ENCODE data around the gene FYTTD1. TPM values are rescaled to one million over a fixed set of nuclear protein-coding genes. Genes with fewer than 3 reads are reported as not detected.

The FYTTD1 gene
- total RNA-seq, 2 experiments from 2014 or later: 35.7 to 38.8 TPM

DNA sequence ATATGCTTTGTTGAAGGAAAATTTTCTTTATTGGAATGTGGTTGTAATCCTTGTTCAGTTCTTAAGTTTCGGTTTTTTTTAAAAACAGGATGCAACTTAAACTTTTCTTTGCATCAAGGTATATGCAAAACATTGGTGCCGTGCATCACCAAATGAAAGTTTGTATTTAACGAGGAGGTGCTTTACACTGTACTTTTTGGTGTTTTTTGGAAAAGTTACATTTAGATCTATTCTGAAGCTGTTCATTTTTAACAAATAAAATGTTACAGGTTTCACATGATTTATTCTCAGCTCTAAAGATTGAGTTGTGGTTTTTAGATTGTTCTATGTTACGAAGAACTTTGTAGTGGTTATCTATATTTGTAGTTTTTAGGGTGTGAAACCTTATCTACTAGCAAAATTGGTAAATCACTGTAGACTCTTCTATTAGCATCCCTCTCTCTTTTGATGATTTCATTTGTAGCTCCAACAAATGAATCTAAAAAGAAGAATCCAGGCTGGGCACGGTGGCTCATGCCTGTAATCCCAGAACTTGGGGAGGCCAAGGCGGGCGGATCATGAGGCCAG lies 34.4 kb downstream of the FYTTD1 start:
- H3K27ac Mint-ChIP-seq: peak overlapping the region; percentile 66
- H3K4me1 Mint-ChIP-seq: peaks cover 7% of the 10 kb centered on the region
- peaks cover 20% of the 10 kb centered on the region for H3K36me3 Mint-ChIP-seq (ENCODE audit: low read depth)
- ChIA-PET POLR2A (no interaction called here), CTCF (interaction anchor here (1.3 to 1.5 kb wide), 2 partner anchors 12 to 20 kb away, joined by 3 read pairs; no protein-coding TSS in a partner anchor)
- no peak for DNase-seq
- H3K9me3 Mint-ChIP-seq: no peaks in the 10 kb centered on the region
- no peak overlapping the region for H3K4me3 Mint-ChIP-seq
- no peaks in the 10 kb centered on the region for H3K27me3 Mint-ChIP-seq

DNA sequence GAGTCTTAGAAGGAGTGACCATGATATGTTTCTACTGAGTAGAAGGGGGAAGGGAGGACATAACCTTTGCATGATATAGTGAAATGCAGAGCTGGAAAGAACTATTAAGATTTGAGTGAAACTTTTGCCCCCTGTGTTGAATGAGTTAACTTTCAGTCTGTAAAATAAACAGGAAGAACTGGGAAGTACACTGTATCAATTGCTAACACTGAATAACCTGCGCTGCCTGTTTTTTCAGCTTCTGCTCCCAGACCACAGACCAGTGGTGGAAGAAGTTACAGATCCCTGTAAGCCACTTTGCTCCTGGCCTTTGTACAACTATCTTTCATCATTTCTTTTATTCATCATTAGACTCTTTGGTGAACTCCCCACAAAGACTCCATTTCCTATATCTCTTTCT lies 37.7 kb downstream of the FYTTD1 start:
- ChIA-PET CTCF (interaction anchor here (2.5 kb wide), 1 partner anchor 13 kb away, joined by 7 read pairs; no protein-coding TSS in a partner anchor), POLR2A (no interaction called here)
- Mint-ChIP-seq H3K4me1 (peaks cover 16% of the 10 kb centered on the region), H3K36me3 (ENCODE audit: low read depth) (peaks cover 10% of the 10 kb centered on the region), H3K27me3 (no peaks in the 10 kb centered on the region), H3K9me3 (no peaks in the 10 kb centered on the region), H3K27ac (no peak overlapping the region), H3K4me3 (no peak overlapping the region)
- no peak for DNase-seq

DNA sequence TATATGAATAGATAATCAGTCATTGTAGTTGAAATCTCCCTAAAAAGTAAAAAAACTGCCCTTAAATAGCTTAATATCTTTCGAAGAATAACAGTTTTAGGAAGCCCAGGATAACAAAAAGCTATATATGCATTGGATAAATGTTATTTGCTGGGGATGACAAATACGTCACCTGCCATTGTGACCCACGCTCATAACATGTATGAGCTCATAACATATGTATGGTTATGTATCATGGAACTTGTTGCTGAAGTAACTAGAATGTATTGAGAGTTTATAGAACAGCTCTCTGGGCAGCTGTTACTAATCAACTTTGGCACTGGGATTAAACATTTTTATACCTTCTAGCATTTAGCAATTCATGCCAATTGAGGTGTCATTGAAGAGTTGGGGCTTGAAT lies 39.6 kb downstream of the FYTTD1 start:
- no peak overlapping the region for H3K27ac Mint-ChIP-seq
- ChIA-PET CTCF (interaction anchor here (0.9 to 1.1 kb wide), 3 partner anchors 10 to 52 kb away, joined by 3 to 6 read pairs (median 4); no protein-coding TSS in a partner anchor), POLR2A (no interaction called here)
- no peak for DNase-seq
- no peaks in the 10 kb centered on the region for H3K27me3 Mint-ChIP-seq
- H3K4me3 Mint-ChIP-seq: no peak overlapping the region
- no peaks in the 10 kb centered on the region for H3K9me3 Mint-ChIP-seq
- peaks cover 31% of the 10 kb centered on the region for H3K4me1 Mint-ChIP-seq
- peaks cover 4% of the 10 kb centered on the region for H3K36me3 Mint-ChIP-seq (ENCODE audit: low read depth)

DNA sequence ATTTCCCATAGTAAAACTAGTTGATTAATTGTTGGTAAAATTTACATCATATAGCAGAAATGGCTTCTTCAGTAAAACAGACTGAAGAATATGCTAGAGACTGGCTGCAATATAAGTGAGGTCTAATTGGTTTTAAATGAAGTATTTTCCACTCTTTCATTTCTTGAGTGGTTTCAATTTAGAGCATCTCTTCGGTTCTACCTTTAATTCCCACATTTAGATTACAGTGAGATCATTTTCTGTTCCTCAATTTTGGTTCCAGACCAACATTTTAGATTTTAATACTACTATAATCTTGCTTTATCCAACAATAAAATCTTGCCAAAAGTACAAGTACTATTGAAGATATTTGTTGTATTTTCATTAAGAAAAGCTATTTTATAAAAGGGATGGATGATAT lies 40.4 kb downstream of the FYTTD1 start:
- no peaks in the 10 kb centered on the region for H3K27me3 Mint-ChIP-seq
- CTCF ChIA-PET: interaction anchor here (0.5 kb wide), 1 partner anchor 20 kb away, joined by 3 read pairs; no protein-coding TSS in a partner anchor
- peaks cover 31% of the 10 kb centered on the region for H3K4me1 Mint-ChIP-seq
- POLR2A ChIA-PET: no interaction called here
- H3K36me3 Mint-ChIP-seq (ENCODE audit: low read depth): peaks cover 2% of the 10 kb centered on the region
- DNase-seq: no peak
- peak overlapping the region; percentile 91 for H3K4me3 Mint-ChIP-seq
- H3K27ac Mint-ChIP-seq: peak overlapping the region; percentile 99
- no peaks in the 10 kb centered on the region for H3K9me3 Mint-ChIP-seq

DNA sequence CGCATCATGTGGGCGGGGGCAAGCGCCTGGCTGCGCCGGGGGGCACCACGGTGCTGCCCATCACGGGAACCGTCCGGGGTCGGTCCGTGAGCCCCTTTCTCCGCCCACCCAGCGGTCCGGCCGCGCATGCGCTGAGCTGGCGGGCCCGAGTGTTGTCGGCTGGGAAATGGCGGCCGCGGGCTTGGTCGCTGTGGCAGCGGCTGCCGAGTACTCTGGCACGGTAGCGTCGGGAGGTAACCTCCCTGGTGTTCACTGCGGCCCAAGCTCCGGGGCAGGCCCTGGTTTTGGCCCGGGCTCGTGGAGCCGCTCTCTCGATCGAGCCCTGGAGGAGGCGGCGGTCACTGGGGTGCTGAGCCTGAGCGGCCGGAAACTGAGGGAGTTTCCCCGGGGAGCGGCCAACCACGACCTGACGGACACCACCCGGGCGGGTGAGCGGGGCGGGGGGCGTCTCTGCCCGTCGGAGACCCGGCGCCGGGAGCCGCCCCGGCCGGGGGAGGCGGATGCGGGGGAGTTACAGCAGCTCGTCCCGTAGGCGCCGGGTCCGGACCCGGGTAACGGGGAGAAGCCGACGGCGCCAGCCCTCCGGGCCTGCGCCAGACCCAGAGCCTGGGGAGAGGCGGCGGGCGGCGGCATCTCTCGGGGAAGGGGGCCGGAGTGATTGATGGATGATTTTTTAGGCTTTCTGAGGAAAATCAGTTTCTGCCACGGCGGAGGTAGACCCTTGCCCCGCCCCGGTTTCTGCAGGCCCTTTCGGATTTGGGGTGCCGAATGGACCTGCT lies 41.6 kb downstream of the FYTTD1 start, which contains the start of gene LRCH3:
LRCH3 (plus strand) TSS at position 142 of the 779 bp plus-strand sequence; CDS start at position 167, 25 bp downstream.
- Mint-ChIP-seq H3K27ac (peak within 1 kb of the TSS; percentile 99), H3K36me3 (ENCODE audit: low read depth) (peaks cover 7% of the 10 kb centered on the region), H3K9me3 (no peaks in the 10 kb centered on the region), H3K4me3 (peak within 1 kb of the TSS; percentile 91), H3K27me3 (no peaks in the 10 kb centered on the region), H3K4me1 (peaks cover 39% of the 10 kb centered on the region)
- DNase-seq: peak; percentile 84
- ChIA-PET POLR2A (no interaction called here), CTCF (interaction anchor here (0.9 kb wide), 1 partner anchor 18 kb away, joined by 3 read pairs; no protein-coding TSS in a partner anchor)

DNA sequence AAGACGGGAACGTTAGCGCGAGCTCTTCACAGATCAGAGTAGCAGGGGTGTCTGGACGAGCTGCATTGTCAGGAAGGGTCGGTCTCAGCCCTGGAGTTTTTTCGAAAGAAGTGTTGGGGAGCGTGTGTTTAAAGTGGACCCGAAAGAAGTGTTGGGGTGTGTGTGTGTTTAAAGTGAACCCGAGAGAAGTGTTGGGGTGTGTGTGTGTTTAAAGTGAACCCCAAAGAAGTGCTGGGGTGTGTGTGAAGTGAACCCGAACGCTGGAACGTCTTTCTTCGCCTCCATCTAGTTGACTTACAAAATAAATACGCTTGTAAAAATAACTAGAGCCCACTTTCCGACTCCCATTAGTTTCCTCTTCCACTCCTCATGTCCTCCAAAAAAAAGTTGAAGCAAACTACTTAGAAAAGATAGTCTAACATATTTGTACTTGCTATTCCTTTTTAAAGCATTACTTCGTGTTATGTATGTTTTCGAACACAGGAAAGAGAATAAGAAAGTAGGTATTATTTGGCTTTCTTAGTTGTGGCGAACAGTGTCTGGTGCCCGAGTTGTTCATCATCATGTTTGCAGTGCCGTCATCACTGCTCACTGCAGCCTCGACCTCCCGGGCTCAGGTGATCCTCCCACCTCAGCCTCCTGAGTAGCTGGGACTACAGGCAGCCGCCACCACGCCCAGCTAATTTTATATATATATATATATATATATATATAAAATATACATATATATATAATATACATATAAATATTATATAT lies 42.4 kb downstream of the FYTTD1 start:
- Mint-ChIP-seq H3K27ac (peak overlapping the region; percentile 95), H3K9me3 (no peaks in the 10 kb centered on the region), H3K4me1 (peaks cover 45% of the 10 kb centered on the region), H3K27me3 (no peaks in the 10 kb centered on the region), H3K4me3 (peak overlapping the region; percentile 91), H3K36me3 (ENCODE audit: low read depth) (peaks cover 9% of the 10 kb centered on the region)
- ChIA-PET POLR2A (no interaction called here), CTCF (no interaction called here)
- DNase-seq: peak; percentile 48

DNA sequence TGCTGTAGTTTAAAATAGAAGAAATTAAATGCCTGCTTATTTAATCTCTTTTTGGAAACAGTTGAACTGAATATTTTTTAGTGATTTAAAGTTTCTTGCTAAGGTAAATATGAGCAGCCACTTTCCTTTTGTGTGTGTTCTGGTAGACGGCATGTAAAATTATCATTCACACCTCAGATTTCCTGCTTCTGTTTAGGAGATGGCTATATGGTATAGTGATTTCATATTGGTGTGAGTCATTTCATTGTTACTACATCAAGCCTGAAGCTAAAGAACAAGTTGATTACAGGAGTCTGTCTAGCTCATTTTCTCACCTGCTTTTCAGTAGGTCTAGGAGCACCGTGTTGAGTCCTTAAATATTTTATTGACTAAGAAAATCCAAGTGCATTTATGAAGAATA lies 43.6 kb downstream of the FYTTD1 start:
- POLR2A ChIA-PET: interaction anchor here (0.6 kb wide), 1 partner anchor 23 kb away, joined by 3 read pairs; no protein-coding TSS in a partner anchor
- Mint-ChIP-seq H3K4me1 (peaks cover 46% of the 10 kb centered on the region), H3K4me3 (peak overlapping the region; percentile 51), H3K27me3 (no peaks in the 10 kb centered on the region), H3K36me3 (ENCODE audit: low read depth) (peaks cover 9% of the 10 kb centered on the region), H3K9me3 (no peaks in the 10 kb centered on the region), H3K27ac (peak overlapping the region; percentile 14)
- peak; percentile 8 for DNase-seq
- CTCF ChIA-PET: interaction anchor here (0.9 kb wide), 1 partner anchor 16 kb away, joined by 4 read pairs; no protein-coding TSS in a partner anchor

DNA sequence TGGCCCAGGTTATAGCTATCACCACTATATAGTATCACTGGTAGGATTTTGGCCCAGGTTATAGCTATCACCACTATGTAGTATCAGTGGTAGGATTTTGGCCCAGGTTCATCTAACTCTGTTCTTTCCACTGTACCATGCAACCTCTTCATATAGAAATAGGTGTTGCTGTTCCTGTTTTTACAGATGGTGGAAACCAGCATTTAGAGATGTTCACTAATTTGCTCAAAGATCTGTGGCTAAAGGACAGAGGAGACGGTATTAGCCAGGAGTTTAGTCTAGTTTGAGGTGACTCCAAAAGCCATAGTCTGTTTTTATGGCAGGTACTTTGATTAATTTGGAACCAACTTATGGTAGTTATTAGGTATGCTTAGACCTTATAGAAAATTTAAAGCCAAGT lies 44.4 kb downstream of the FYTTD1 start:
- Mint-ChIP-seq H3K4me1 (peaks cover 51% of the 10 kb centered on the region), H3K4me3 (no peak overlapping the region), H3K27me3 (no peaks in the 10 kb centered on the region), H3K9me3 (no peaks in the 10 kb centered on the region), H3K27ac (no peak overlapping the region), H3K36me3 (ENCODE audit: low read depth) (peaks cover 10% of the 10 kb centered on the region)
- CTCF ChIA-PET: no interaction called here
- POLR2A ChIA-PET: interaction anchor here (0.7 kb wide), 1 partner anchor 82 kb away, joined by 4 read pairs; no protein-coding TSS in a partner anchor
- no peak for DNase-seq

DNA sequence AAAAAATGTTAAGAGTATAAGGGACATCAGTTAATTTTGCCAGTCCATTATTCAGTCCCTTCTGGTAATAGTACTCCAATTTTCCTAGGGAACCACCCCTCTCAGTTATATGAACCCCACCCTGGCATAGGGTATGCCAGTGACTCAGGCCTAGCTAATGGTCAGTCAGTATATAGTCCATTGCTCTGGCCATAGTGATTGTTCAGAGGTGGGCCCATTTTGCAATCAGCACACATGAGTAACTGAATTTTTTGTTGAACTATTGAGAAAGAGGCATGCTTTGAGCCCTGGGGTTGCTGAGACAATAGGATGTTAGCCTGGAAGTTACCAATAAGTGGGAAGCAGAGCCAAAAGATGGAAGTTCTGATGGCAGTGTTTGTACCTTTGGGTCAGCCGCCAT lies 45.5 kb downstream of the FYTTD1 start:
- Mint-ChIP-seq H3K9me3 (no peaks in the 10 kb centered on the region), H3K4me3 (no peak overlapping the region), H3K27ac (no peak overlapping the region), H3K27me3 (no peaks in the 10 kb centered on the region), H3K36me3 (ENCODE audit: low read depth) (peaks cover 10% of the 10 kb centered on the region), H3K4me1 (peaks cover 48% of the 10 kb centered on the region)
- DNase-seq: no peak
- ChIA-PET POLR2A (no interaction called here), CTCF (interaction anchor here (0.9 kb wide), 1 partner anchor 95 kb away, joined by 4 read pairs; no protein-coding TSS in a partner anchor)

DNA sequence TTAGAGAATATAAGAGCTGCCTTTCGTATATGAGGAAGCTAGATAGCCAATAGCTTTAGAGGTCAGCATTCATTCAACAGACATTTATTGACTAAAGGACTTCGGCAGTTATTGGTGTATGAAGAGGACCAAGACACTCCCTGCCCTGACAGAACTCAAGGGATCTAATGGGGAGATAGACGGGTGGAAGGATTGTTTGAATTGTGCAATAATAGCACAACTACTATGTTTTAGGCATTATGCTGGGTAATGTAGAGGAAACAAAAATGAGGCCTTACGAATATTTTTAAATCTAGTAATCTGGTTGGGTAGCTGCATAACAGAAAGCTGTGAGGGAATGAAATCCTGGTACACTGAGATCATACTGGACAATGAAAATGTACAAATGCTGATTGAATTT lies 46.4 kb downstream of the FYTTD1 start:
- Mint-ChIP-seq H3K4me1 (peaks cover 51% of the 10 kb centered on the region), H3K27me3 (no peaks in the 10 kb centered on the region), H3K4me3 (no peak overlapping the region), H3K9me3 (no peaks in the 10 kb centered on the region), H3K27ac (peak overlapping the region; percentile 52), H3K36me3 (ENCODE audit: low read depth) (peaks cover 10% of the 10 kb centered on the region)
- CTCF ChIA-PET: interaction anchor here (1.3 kb wide), 2 partner anchors 11 to 64 kb away, joined by 3 read pairs; no protein-coding TSS in a partner anchor
- DNase-seq: no peak
- POLR2A ChIA-PET: interaction anchor here (0.7 to 1.2 kb wide), 2 partner anchors 45 to 84 kb away, joined by 3 read pairs; no protein-coding TSS in a partner anchor

DNA sequence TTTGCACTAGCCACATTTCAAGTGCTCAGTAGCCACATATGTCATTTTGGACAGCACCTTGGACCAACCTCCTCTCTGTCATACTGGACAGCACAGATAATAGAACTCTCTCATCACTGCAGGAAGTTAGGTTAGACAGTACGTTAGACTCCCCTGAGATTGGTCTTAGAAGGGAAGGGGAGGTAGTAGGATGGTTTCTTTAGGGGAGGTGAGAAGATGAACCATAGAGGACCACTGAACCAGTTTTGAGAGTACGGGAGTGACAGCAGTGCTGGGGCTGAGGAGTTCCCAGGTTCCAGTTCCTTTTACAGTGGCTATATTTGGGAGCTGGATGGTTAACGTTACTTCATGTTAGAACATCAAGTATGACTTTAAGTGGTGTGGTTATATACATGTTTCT lies 49.2 kb downstream of the FYTTD1 start:
- peaks cover 61% of the 10 kb centered on the region for H3K4me1 Mint-ChIP-seq
- no peak overlapping the region for H3K4me3 Mint-ChIP-seq
- DNase-seq: no peak
- POLR2A ChIA-PET: no interaction called here
- CTCF ChIA-PET: no interaction called here
- H3K9me3 Mint-ChIP-seq: no peaks in the 10 kb centered on the region
- no peak overlapping the region for H3K27ac Mint-ChIP-seq
- no peaks in the 10 kb centered on the region for H3K27me3 Mint-ChIP-seq
- H3K36me3 Mint-ChIP-seq (ENCODE audit: low read depth): peaks cover 9% of the 10 kb centered on the region

DNA sequence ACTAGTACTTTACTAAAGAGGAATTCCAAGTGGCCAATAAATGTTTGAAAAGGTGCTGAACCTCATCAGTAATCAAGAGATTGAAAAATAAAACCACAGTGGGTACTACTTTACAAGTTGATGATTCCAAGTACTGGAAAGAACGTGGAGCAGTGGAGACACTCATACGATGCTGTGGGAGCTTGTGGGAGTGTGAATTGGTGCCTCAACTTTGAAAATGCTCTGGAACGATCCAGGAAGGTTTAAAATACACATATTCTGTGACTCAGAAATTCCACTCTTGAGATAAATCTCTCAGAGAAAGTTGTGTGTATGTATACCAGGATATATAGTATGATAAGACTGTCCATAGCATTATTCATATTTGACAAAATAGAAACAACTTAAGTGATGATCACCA lies 50.7 kb downstream of the FYTTD1 start:
- Mint-ChIP-seq H3K36me3 (ENCODE audit: low read depth) (peaks cover 12% of the 10 kb centered on the region), H3K4me3 (no peak overlapping the region), H3K27ac (no peak overlapping the region), H3K9me3 (no peaks in the 10 kb centered on the region), H3K4me1 (peaks cover 54% of the 10 kb centered on the region), H3K27me3 (no peaks in the 10 kb centered on the region)
- ChIA-PET POLR2A (no interaction called here), CTCF (interaction anchor here (1.9 kb wide), 1 partner anchor 13 kb away, joined by 7 read pairs; no protein-coding TSS in a partner anchor)
- DNase-seq: no peak

Data from activated CD4-positive, alpha-beta T cell treated with anti-CD3 and anti-CD28 coated beads, Interleukin-2, amount 10 ng/mL, durations not matched to agents 7 days and 5 days (primary cell).